Thyroid gland (tissue), 4 donors: ENCODE measurements around the gene SLC6A9. TPM values are rescaled to one million over a fixed set of nuclear protein-coding genes. Genes with fewer than 3 reads are reported as not detected.

Source experiments
- DNase-seq, 2 donors: peaks; one replicate each; pipeline ENCODE4 v3.0.0-alpha.2; 2019
- H3K27ac ChIP-seq, 3 donors: fragments of 200-600 bp; sonication (generic); 1 replicate in 2 of 3; 2 replicates in 1 of 3; pipeline ENCODE4 v1.5.1; 2016 to 2019; ENCODE audit warnings: mild to moderate bottlenecking in 1 of 3, moderate library complexity in 1 of 3
- H3K27me3 ChIP-seq: fragments of 200-600 bp; sonication (generic); one replicate; pipeline ENCODE4 v1.5.1; 2019
- H3K36me3 ChIP-seq, 2 donors: fragments of 200-600 bp; sonication (generic); one replicate each; pipeline ENCODE4 v1.5.1; 2016 to 2019
- H3K4me1 ChIP-seq, 2 donors: fragments of 200-600 bp; sonication (generic); one replicate each; pipeline ENCODE4 v1.5.1; 2017 to 2019
- H3K4me3 ChIP-seq, 3 donors: fragments of 200-600 bp; sonication (generic); replicated peaks in 1 of 3; 1 replicate in 2 of 3; 2 replicates in 1 of 3; pipeline ENCODE4 v1.5.1; 2016; ENCODE audit warnings: mild to moderate bottlenecking in 1 of 3
- H3K9me3 ChIP-seq: fragments of 200-600 bp; sonication (generic); one replicate; pipeline ENCODE4 v1.5.1; 2017
- CTCF ChIP-seq, 6 experiments: fragments of 200-600 bp in 3 of 6; fragments of 450-650 bp in 3 of 6; sonication (generic) in 3 of 6; IDR thresholded peaks; one replicate each; pipeline ENCODE4 v1.5.1; 2016 to 2019; ENCODE audit warnings: antibody characterized with exemption in 6 of 6, mild to moderate bottlenecking in 2 of 6, inconsistent platforms in 1 of 6, moderate library complexity in 1 of 6
- POLR2A ChIP-seq, 2 donors: fragments of 450-650 bp; IDR thresholded peaks; one replicate each; pipeline ENCODE4 v1.6.1; 2017; ENCODE audit warnings: antibody characterized with exemption in 2 of 2, mild to moderate bottlenecking in 2 of 2, moderate library complexity in 1 of 2
- WGBS, 2 donors: methylation state at CpG; one replicate each; pipeline ENCODE4 v1.1.5; 2017; 5-methylcytosine and 5-hydroxymethylcytosine counted together
- intact Hi-C: fragments of 100-400 bp; cut with DNase I; formaldehyde crosslinking; loops from one replicate; pipeline ENCODE4 v1.15.1; 2023
- total RNA-seq, 4 donors: library from RNA; depleted of rRNA; stranded (reverse); fragments of >200 nt; gene quantifications; one replicate each; pipeline ENCODE4 v1.2.3, GENCODE V29; 2016

The SLC6A9 gene
- total RNA-seq, 4 donors from 2014 or later = 7.2 to 11.3 (median 7.6) TPM

- intact Hi-C loops = no loop called here
- 86 to 98% methylated on average over 6 to 8 of the region's 8 CpGs for WGBS, 2 donors
- Histone ChIP-seq H3K27ac (no peak overlapping the region), H3K9me3 (no peaks in the 10 kb centered on the region), H3K27me3 (no peaks in the 10 kb centered on the region), H3K36me3 (peaks cover 2 to 5% of the 10 kb centered on the region in 2 donors), H3K4me1 (peaks cover 11 to 21% of the 10 kb centered on the region in 2 donors), H3K4me3 (no peak overlapping the region)
- TF ChIP-seq CTCF (IDR thresholded peaks at IDR 0.05) = no peak
- TF ChIP-seq POLR2A (IDR thresholded peaks at IDR 0.05) = no peak
- no peak for DNase-seq
Measured at GRCh38 chr1:43982241-43982640, 49.0 kb downstream of the SLC6A9 start.

GRCh38 chr1:43981636-43982035 lies 49.6 kb downstream of the SLC6A9 start:
- H3K4me1 ChIP-seq = peaks cover 15 to 27% of the 10 kb centered on the region in 2 donors
- intact Hi-C loops = no loop called here
- DNase-seq = no peak
- no peak overlapping the region for H3K4me3 ChIP-seq
- no peak for TF ChIP-seq CTCF (IDR thresholded peaks at IDR 0.05)
- H3K36me3 ChIP-seq = peaks cover 8 to 11% of the 10 kb centered on the region in 2 donors
- WGBS, 2 donors = 97% methylated on average over 8 of the region's 20 CpGs; no CpG with 5 or more reads in 1 of the 2 donors
- no peaks in the 10 kb centered on the region for H3K9me3 ChIP-seq
- H3K27me3 ChIP-seq = no peaks in the 10 kb centered on the region
- no peak overlapping the region for H3K27ac ChIP-seq

DNA sequence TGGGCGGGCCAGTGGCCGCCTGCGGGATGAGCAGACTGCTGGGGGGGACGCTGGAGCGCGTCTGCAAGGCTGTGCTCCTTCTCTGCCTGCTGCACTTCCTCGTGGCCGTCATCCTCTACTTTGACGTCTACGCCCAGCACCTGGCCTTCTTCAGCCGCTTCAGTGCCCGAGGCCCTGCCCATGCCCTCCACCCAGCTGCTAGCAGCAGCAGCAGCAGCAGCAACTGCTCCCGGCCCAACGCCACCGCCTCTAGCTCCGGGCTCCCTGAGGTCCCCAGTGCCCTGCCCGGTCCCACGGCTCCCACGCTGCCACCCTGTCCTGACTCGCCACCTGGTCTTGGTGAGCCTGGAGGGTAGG lies 50.1 kb downstream of the SLC6A9 start:
- Histone ChIP-seq H3K4me3 (no peak overlapping the region), H3K9me3 (no peaks in the 10 kb centered on the region), H3K27ac (no peak overlapping the region), H3K27me3 (no peaks in the 10 kb centered on the region), H3K4me1 (peaks cover 19 to 33% of the 10 kb centered on the region in 2 donors), H3K36me3 (peaks cover 9 to 14% of the 10 kb centered on the region in 2 donors)
- DNase-seq = no peak
- no peak for TF ChIP-seq POLR2A (IDR thresholded peaks at IDR 0.05)
- no peak for TF ChIP-seq CTCF (IDR thresholded peaks at IDR 0.05)
- intact Hi-C loops = no loop called here
- 91 to 96% methylated on average over 12 to 20 of the region's 20 CpGs for WGBS, 2 donors

DNA sequence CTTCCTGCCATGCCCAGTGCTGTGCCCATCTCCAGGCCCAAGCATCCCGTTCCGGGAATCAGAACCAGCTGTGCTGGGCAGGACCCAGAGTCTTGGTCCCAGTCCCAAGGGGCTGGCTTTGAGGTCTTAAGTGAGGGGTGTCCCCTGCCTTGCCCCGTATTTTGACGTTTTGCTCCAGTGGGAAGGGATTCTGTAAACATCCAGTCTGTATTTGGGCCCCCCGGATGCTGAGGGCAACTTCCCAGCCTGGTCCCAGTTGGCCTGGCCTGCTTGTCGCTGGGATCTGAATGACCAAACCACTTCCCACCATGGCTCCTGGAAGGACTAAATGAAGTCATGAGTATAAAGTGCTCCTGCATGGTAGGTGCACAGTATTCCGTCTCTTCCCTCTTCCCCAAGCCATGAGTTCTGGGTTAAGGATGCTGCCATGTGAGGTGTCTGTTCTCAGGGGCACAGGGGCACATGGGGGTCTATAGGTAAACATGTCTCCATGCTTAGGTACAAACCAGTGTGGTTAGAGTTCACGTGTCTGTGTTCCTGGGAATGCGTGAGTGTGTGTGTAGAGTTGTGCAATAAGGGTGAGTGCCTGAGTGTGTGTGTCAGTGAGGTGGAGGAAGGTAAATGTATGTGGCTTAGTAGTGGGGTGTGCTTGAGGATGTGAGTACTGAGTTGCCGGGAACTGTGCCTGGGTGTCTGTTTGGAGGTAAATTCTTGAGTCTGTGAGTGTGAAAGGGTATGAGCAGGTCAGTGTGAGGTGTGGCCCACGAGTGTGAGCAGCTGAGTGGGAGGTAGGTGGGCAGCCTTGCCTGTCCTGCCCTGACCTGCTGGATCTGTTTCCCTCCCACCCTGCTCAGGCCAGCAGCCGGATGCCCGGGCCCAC lies 50.8 kb downstream of the SLC6A9 start:
- Histone ChIP-seq H3K9me3 (no peaks in the 10 kb centered on the region), H3K27ac (no peak overlapping the region), H3K4me1 (peaks cover 25 to 39% of the 10 kb centered on the region in 2 donors), H3K27me3 (no peaks in the 10 kb centered on the region), H3K4me3 (no peak overlapping the region), H3K36me3 (peaks cover 9 to 14% of the 10 kb centered on the region in 2 donors)
- intact Hi-C loops = no loop called here
- DNase-seq = no peak
- WGBS, 2 donors = 67% methylated on average over 11 to 13 of the region's 13 CpGs
- no peak for TF ChIP-seq POLR2A (IDR thresholded peaks at IDR 0.05)
- no peak for TF ChIP-seq CTCF (IDR thresholded peaks at IDR 0.05)

DNA sequence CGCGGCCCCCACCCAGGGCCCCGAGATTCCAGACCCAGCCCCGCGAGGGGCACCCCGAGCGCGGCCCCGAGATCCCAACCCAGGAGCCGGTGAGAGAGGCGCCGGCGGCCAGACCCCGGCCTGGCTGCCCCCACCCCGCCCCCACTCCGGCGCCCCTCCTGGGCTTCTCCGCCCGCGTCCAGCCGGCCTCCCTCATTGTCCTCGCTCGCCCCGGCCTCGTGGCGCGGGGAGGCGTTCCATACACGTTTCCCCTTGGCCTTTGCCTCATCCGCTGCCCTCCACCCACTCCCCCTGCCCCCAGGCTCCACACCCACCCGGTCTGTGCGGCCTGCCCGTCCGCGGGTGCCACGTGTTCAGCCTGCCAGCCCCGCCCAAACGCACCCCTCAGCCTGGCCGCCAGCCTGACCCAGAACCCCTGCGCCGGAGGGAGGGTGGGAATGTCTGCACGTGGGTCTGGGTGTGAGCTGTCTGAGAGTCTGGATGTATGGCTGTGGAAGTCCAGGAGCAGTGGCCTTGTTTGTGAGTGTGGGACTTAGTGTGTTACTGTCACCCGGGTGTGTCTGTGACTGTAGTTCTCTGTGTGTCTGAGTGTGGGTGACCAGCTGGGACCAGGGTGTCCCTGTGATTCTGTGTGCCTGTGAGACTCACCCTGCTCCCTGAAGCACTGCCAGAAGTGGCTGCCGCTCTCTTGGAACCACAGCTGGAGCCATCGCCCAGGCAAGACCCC lies 51.6 kb downstream of the SLC6A9 start:
- WGBS, 2 donors = 0 to 16% methylated on average over 3 to 5 of the region's 45 CpGs
- peak; percentile 41 to 46 for DNase-seq

More for the DNA sequence above, 51.6 kb downstream of the SLC6A9 start:
- Histone ChIP-seq H3K4me3 (peak overlapping the region in 2 of 3 donors; percentile 30 to 52), H3K27ac (no peak overlapping the region), H3K9me3 (no peaks in the 10 kb centered on the region), H3K36me3 (peaks cover 9 to 14% of the 10 kb centered on the region in 2 donors), H3K27me3 (no peaks in the 10 kb centered on the region), H3K4me1 (peaks cover 27 to 40% of the 10 kb centered on the region in 2 donors)
- TF ChIP-seq CTCF (IDR thresholded peaks at IDR 0.05) (no peak), POLR2A (IDR thresholded peaks at IDR 0.05) (no peak)
- intact Hi-C loops = no loop called here
